Spleen (tissue), 7 donors: ENCODE results near the gene SOD2.

ENCODE experiments used
- POLR2AphosphoS5 ChIP-seq, 3 donors: sonication (generic); formaldehyde crosslinking; IDR thresholded peaks; one replicate each; pipeline ENCODE4 v1.5.1; 2017; ENCODE audit warnings: antibody characterized with exemption in 3 of 3
- TF ChIP-seq, protein P1 (sequence below), 11 experiments: fragments of 200-600 bp in 7 of 11; fragments of 450-650 bp in 4 of 11; sonication (generic) in 4 of 11; IDR thresholded peaks in 8 of 11; conservative IDR thresholded peaks in 3 of 11; 1 replicate in 7 of 11; 2 replicates in 4 of 11; pipeline versions ENCODE4 v1.4.0 to v1.8.0; 2016 to 2021; ENCODE audit warnings: antibody characterized with exemption in 11 of 11, inconsistent platforms in 4 of 11, mild to moderate bottlenecking in 1 of 11
- donor health status: DM: no; HTN: no; CAD: no; lungs with moderate emphysema.
- donor health status: DM: no; HTN: no; CAD: no.
- donor health status: DM: no; HTN: no; CAD: no.

DNA sequence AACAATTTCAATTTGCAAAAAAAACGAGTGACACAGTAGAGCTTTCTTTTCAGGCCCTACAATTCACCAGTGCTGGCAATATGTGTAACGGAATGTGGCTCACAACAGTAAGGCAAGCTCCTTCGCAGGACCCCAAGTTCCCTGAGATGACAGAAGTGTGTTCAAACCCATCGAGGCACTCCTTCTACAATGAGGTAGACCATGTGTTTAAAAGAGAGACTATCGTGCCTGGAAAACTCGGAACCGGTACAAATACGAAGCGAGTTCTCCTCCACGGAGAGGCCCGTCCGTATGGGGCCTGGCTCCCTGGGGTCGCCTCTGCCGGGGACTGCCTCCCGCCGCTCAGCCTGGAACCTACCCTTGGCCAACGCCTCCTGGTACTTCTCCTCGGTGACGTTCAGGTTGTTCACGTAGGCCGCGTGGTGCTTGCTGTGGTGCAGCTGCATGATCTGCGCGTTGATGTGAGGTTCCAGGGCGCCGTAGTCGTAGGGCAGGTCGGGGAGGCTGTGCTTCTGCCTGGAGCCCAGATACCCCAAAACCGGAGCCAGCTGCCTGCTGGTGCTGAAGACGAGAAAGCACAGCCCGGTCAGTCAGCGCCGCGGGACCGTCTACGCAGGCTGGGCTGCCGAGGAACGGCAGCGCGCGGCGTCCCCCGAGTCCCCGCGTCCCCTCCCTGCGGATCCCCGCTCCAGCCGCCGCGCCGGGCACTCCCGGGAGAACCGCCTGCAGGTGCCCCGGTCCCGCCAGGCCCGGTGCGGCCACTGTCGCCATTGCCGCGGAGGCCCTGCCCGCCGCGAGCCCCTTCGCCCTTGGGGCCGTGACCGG lies 526 bp downstream of the SOD2 start:
- TF ChIP-seq, protein P1, sequence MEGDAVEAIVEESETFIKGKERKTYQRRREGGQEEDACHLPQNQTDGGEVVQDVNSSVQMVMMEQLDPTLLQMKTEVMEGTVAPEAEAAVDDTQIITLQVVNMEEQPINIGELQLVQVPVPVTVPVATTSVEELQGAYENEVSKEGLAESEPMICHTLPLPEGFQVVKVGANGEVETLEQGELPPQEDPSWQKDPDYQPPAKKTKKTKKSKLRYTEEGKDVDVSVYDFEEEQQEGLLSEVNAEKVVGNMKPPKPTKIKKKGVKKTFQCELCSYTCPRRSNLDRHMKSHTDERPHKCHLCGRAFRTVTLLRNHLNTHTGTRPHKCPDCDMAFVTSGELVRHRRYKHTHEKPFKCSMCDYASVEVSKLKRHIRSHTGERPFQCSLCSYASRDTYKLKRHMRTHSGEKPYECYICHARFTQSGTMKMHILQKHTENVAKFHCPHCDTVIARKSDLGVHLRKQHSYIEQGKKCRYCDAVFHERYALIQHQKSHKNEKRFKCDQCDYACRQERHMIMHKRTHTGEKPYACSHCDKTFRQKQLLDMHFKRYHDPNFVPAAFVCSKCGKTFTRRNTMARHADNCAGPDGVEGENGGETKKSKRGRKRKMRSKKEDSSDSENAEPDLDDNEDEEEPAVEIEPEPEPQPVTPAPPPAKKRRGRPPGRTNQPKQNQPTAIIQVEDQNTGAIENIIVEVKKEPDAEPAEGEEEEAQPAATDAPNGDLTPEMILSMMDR (IDR thresholded peaks at IDR 0.05 in 8 of 11, conservative IDR thresholded peaks at IDR 0.05 in 3 of 11), result no peak
- no peak for TF ChIP-seq POLR2AphosphoS5 (IDR thresholded peaks at IDR 0.05)
